Lower leg skin (tissue), 3 donors: Measurements from ENCODE around the gene SFTPA2.

ENCODE experiments used
- POLR2A ChIP-seq, 2 donors: fragments of 450-650 bp; IDR thresholded peaks; one replicate each; pipeline ENCODE4 v1.6.1; 2016 to 2017; ENCODE audit warnings: antibody characterized with exemption in 2 of 2, mild to moderate bottlenecking in 1 of 2, moderate library complexity in 1 of 2
- TF ChIP-seq, protein P1 (sequence below), 3 donors: fragments of 450-650 bp; IDR thresholded peaks; one replicate each; pipeline ENCODE4 v1.5.1; 2016; ENCODE audit warnings: antibody characterized with exemption in 3 of 3, mild to moderate bottlenecking in 3 of 3, moderate library complexity in 2 of 3

DNA sequence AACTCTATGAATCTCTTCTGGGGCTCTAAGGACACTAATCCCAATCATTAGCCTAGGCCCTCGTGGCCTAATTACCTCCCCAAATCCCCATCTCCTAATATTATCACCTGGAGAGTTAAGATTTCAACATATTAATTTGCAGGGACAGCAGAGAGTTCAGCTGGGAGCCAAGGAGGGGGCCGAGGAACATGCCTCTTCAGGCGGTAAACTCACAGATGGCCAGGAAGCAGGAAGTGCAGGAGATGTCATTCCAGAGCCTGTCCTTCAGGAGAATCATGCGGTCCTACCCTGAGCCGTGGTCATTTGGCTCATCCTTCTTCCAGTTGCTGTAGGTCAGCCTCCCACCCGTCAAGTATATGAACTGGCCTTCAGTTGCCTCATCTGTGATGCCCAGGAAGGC, 21.9 kb upstream of the SFTPA2 start:
- no peak for TF ChIP-seq POLR2A (IDR thresholded peaks at IDR 0.05)
- TF ChIP-seq, protein P1, sequence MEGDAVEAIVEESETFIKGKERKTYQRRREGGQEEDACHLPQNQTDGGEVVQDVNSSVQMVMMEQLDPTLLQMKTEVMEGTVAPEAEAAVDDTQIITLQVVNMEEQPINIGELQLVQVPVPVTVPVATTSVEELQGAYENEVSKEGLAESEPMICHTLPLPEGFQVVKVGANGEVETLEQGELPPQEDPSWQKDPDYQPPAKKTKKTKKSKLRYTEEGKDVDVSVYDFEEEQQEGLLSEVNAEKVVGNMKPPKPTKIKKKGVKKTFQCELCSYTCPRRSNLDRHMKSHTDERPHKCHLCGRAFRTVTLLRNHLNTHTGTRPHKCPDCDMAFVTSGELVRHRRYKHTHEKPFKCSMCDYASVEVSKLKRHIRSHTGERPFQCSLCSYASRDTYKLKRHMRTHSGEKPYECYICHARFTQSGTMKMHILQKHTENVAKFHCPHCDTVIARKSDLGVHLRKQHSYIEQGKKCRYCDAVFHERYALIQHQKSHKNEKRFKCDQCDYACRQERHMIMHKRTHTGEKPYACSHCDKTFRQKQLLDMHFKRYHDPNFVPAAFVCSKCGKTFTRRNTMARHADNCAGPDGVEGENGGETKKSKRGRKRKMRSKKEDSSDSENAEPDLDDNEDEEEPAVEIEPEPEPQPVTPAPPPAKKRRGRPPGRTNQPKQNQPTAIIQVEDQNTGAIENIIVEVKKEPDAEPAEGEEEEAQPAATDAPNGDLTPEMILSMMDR (IDR thresholded peaks at IDR 0.05) = no peak
